OCI-LY7 (cell line): Measurements from ENCODE around the gene AMFR.

ENCODE experiments used
- CTCF ChIP-seq: fragments of 200-600 bp; sonication (generic); conservative IDR thresholded peaks from 2 replicates; pipeline ENCODE4 v1.5.1; 2014; ENCODE audit warnings: mild to moderate bottlenecking, antibody characterized with exemption, low read length, moderate library complexity, mixed read lengths
- EZH2phosphoT487 ChIP-seq: fragments of 200-600 bp; sonication (generic); IDR thresholded peaks from 2 replicates; pipeline ENCODE4 v1.6.1; 2018; ENCODE audit warnings: low read depth, borderline replicate concordance, mild to moderate bottlenecking, mixed run types, antibody characterized with exemption, low read length, moderate library complexity, mixed read lengths

- no peak for TF ChIP-seq CTCF
- TF ChIP-seq EZH2phosphoT487: no peak
Observed at GRCh38 chr16:56319376-56319775, 106.0 kb downstream of the AMFR start.
